ENCODE results near the gene DELE1. TPM values are rescaled to one million over a fixed set of nuclear protein-coding genes. Genes with fewer than 3 reads are reported as not detected.
A peak's percentile ranks its signal among the peaks of the same experiment; 100 is the strongest.

The DELE1 gene
- total and polyA plus RNA-seq, 5 experiments from 2014 or later = 28.2 to 97.1 (median 33.5) TPM

GRCh38 chr5:141902015-141902814 lies 21.5 kb upstream of the DELE1 start:
- Mint-ChIP-seq H3K27ac (no peak overlapping the region), H3K4me3 (no peak overlapping the region), H3K9me3 (peaks cover 0 to 4% (median 0%) of the 10 kb centered on the region in 9 donors), H3K36me3 (no peaks in the 10 kb centered on the region), H3K27me3 (peaks cover 6 to 17% (median 12%) of the 10 kb centered on the region in 5 donors), H3K4me1 (no peaks in the 10 kb centered on the region)
- DNase-seq = no peak
- no peak for ATAC-seq
- POLR2A ChIA-PET = no interaction called here

- H3K4me3 Mint-ChIP-seq = no peak overlapping the region
- no peak overlapping the region for H3K27ac Mint-ChIP-seq
- H3K4me1 Mint-ChIP-seq = no peaks in the 10 kb centered on the region
- H3K36me3 Mint-ChIP-seq = no peaks in the 10 kb centered on the region
- POLR2A ChIA-PET = no interaction called here
- H3K27me3 Mint-ChIP-seq = peaks cover 6 to 17% (median 12%) of the 10 kb centered on the region in 5 donors
- no peak for ATAC-seq
- peaks cover 0 to 4% (median 0%) of the 10 kb centered on the region in 9 donors for H3K9me3 Mint-ChIP-seq
- DNase-seq = no peak
These were observed 20.4 kb upstream of the DELE1 start for GRCh38 chr5:141903261-141903660.

GRCh38 chr5:141904551-141904950 lies 19.1 kb upstream of the DELE1 start:
- Mint-ChIP-seq H3K4me1 (no peaks in the 10 kb centered on the region), H3K9me3 (peaks cover 0 to 4% (median 0%) of the 10 kb centered on the region in 9 donors), H3K27me3 (peaks cover 6 to 17% (median 12%) of the 10 kb centered on the region in 5 donors), H3K4me3 (no peak overlapping the region), H3K27ac (no peak overlapping the region), H3K36me3 (no peaks in the 10 kb centered on the region)
- DNase-seq (no peak), ATAC-seq (no peak)
- POLR2A ChIA-PET = no interaction called here

GRCh38 chr5:141906517-141906916 lies 17.2 kb upstream of the DELE1 start:
- H3K27me3 Mint-ChIP-seq = peaks cover 5 to 14% (median 8%) of the 10 kb centered on the region in 5 donors
- DNase-seq (no peak), ATAC-seq (no peak)
- H3K9me3 Mint-ChIP-seq = peaks cover 0 to 4% (median 0%) of the 10 kb centered on the region in 9 donors
- no peak overlapping the region for H3K4me3 Mint-ChIP-seq
- POLR2A ChIA-PET = interaction anchor here (0.7 to 1.2 kb wide), 2 partner anchors 16 to 99 kb away, joined by 5 read pairs; no protein-coding TSS in a partner anchor
- no peaks in the 10 kb centered on the region for H3K36me3 Mint-ChIP-seq
- no peak overlapping the region for H3K27ac Mint-ChIP-seq
- no peaks in the 10 kb centered on the region for H3K4me1 Mint-ChIP-seq

GRCh38 chr5:141906972-141907371 lies 16.7 kb upstream of the DELE1 start:
- Mint-ChIP-seq H3K36me3 (no peaks in the 10 kb centered on the region), H3K9me3 (peaks cover 0 to 4% (median 0%) of the 10 kb centered on the region in 9 donors), H3K4me3 (no peak overlapping the region), H3K27me3 (peaks cover under 1 to 10% (median 4%) of the 10 kb centered on the region in 5 donors), H3K27ac (no peak overlapping the region), H3K4me1 (no peaks in the 10 kb centered on the region)
- ATAC-seq (no peak), DNase-seq (no peak)
- POLR2A ChIA-PET = interaction anchor here (0.7 to 1.2 kb wide), 3 partner anchors 16 to 144 kb away, joined by 5 to 6 read pairs (median 5); no protein-coding TSS in a partner anchor

GRCh38 chr5:141908796-141909195 lies 14.9 kb upstream of the DELE1 start:
- DNase-seq (no peak), ATAC-seq (no peak)
- POLR2A ChIA-PET = interaction anchor here (0.7 kb wide), 1 partner anchor 1658 kb away, joined by 6 read pairs; no protein-coding TSS in a partner anchor
- Mint-ChIP-seq H3K36me3 (no peaks in the 10 kb centered on the region), H3K4me1 (peaks cover 5 to 8% (median 7%) of the 10 kb centered on the region in 4 donors), H3K27me3 (peaks cover 9 to 15% (median 14%) of the 10 kb centered on the region in 5 donors), H3K4me3 (no peak overlapping the region), H3K27ac (no peak overlapping the region), H3K9me3 (peaks cover 0 to 4% (median 0%) of the 10 kb centered on the region in 9 donors)

GRCh38 chr5:141909212-141909611 lies 14.5 kb upstream of the DELE1 start:
- H3K4me3 Mint-ChIP-seq = no peak overlapping the region
- POLR2A ChIA-PET = interaction anchor here (0.7 kb wide), 1 partner anchor 1659 kb away, joined by 6 read pairs; no protein-coding TSS in a partner anchor
- DNase-seq (no peak), ATAC-seq (no peak)
- H3K27ac Mint-ChIP-seq = peak overlapping the region in 1 of 10 donors; percentile 68
- peaks cover 9 to 17% (median 15%) of the 10 kb centered on the region in 5 donors for H3K27me3 Mint-ChIP-seq
- H3K36me3 Mint-ChIP-seq = no peaks in the 10 kb centered on the region
- H3K9me3 Mint-ChIP-seq = peaks cover 0 to 4% (median 0%) of the 10 kb centered on the region in 9 donors
- H3K4me1 Mint-ChIP-seq = peaks cover 5 to 10% (median 9%) of the 10 kb centered on the region in 4 donors

GRCh38 chr5:141910271-141910673 lies 13.4 kb upstream of the DELE1 start:
- DNase-seq = no peak
- Mint-ChIP-seq H3K27me3 (peaks cover 14 to 23% (median 18%) of the 10 kb centered on the region in 5 donors), H3K4me3 (no peak overlapping the region), H3K4me1 (peaks cover 5 to 15% (median 9%) of the 10 kb centered on the region in 4 donors), H3K36me3 (no peaks in the 10 kb centered on the region), H3K27ac (no peak overlapping the region), H3K9me3 (peaks cover 0 to 4% (median 0%) of the 10 kb centered on the region in 9 donors)
- no peak for ATAC-seq
- POLR2A ChIA-PET = no interaction called here

- peak overlapping the region; percentile 42 to 78 (median 72) for H3K4me3 Mint-ChIP-seq
- peaks cover 5 to 15% (median 11%) of the 10 kb centered on the region in 4 donors for H3K4me1 Mint-ChIP-seq
- no peaks in the 10 kb centered on the region for H3K36me3 Mint-ChIP-seq
- H3K27me3 Mint-ChIP-seq = peaks cover 22 to 42% (median 23%) of the 10 kb centered on the region in 5 donors
- H3K27ac Mint-ChIP-seq = peak overlapping the region in 3 of 10 donors; percentile 3 to 48 (median 33)
- POLR2A ChIA-PET = interaction anchor here (0.6 to 3.4 kb wide), 4 partner anchors 10 to 210 kb away, joined by 3 to 16 read pairs (median 3); partner anchors contain the start of gene DELE1
- H3K9me3 Mint-ChIP-seq = no peaks in the 10 kb centered on the region
- ATAC-seq = peak in 1 of 2 donors; percentile 25
- DNase-seq = no peak
These were observed 10.0 kb upstream of the DELE1 start for GRCh38 chr5:141913560-141914198.

GRCh38 chr5:141914199-141914743 lies 9.4 kb upstream of the DELE1 start:
- H3K4me3 Mint-ChIP-seq = peak overlapping the region; percentile 42 to 82 (median 72)
- peak overlapping the region in 1 of 10 donors; percentile 48 for H3K27ac Mint-ChIP-seq
- H3K9me3 Mint-ChIP-seq = no peaks in the 10 kb centered on the region
- no peaks in the 10 kb centered on the region for H3K36me3 Mint-ChIP-seq
- peak; percentile 79 to 97 for ATAC-seq
- H3K27me3 Mint-ChIP-seq = peaks cover 22 to 42% (median 23%) of the 10 kb centered on the region in 5 donors
- H3K4me1 Mint-ChIP-seq = peaks cover 5 to 15% (median 11%) of the 10 kb centered on the region in 4 donors
- POLR2A ChIA-PET = interaction anchor here (0.6 to 3.4 kb wide), 4 partner anchors 9 to 211 kb away, joined by 3 to 16 read pairs (median 3); partner anchors contain the start of gene DELE1
- DNase-seq = peak in 9 of 10 donors; percentile 11 to 64 (median 29)

- DNase-seq (no peak), ATAC-seq (no peak)
- Mint-ChIP-seq H3K27ac (peak overlapping the region in 3 of 10 donors; percentile 9 to 52 (median 35)), H3K27me3 (peaks cover 22 to 42% (median 23%) of the 10 kb centered on the region in 5 donors), H3K36me3 (no peaks in the 10 kb centered on the region), H3K4me3 (peak overlapping the region; percentile 42 to 82 (median 64)), H3K9me3 (no peaks in the 10 kb centered on the region), H3K4me1 (peaks cover 5 to 15% (median 11%) of the 10 kb centered on the region in 4 donors)
- POLR2A ChIA-PET = interaction anchor here (0.5 to 3.4 kb wide), 4 partner anchors 9 to 595 kb away, joined by 3 to 16 read pairs (median 3); partner anchors contain the start of genes DELE1 and RNF14
These were observed 8.9 kb upstream of the DELE1 start for GRCh38 chr5:141914797-141915196.

- POLR2A ChIA-PET = interaction anchor here (0.6 to 3.4 kb wide), 3 partner anchors 7 to 53 kb away, joined by 3 to 16 read pairs (median 3); partner anchors contain the start of genes DELE1 and RNF14
- Mint-ChIP-seq H3K4me1 (peaks cover 5 to 15% (median 11%) of the 10 kb centered on the region in 4 donors), H3K27ac (no peak overlapping the region), H3K27me3 (peaks cover 22 to 42% (median 23%) of the 10 kb centered on the region in 5 donors), H3K4me3 (no peak overlapping the region), H3K9me3 (no peaks in the 10 kb centered on the region), H3K36me3 (no peaks in the 10 kb centered on the region)
- ATAC-seq (no peak), DNase-seq (no peak)
These were observed 7.8 kb upstream of the DELE1 start for GRCh38 chr5:141915881-141916336.

Measured in naive thymus-derived CD8-positive, alpha-beta T cell (primary cell).